IMR-90 (cell line): Measurements from ENCODE around the gene ACOX3. TPM values are rescaled to one million over a fixed set of nuclear protein-coding genes. Genes with fewer than 3 reads are reported as not detected.

ENCODE experiments used
- ATAC-seq: fragments of 200-7000 bp; cut with Tn5 transposase; 2 replicates; pipeline ENCODE4 v1.9.1; 2020; ENCODE audit warnings: low read depth, mild to moderate bottlenecking, moderate library complexity
- BruUV-seq: library from RNA; stranded (reverse); fragments of 400-500 nt; replicated peaks from 2 replicates; lab custom pipeline; 2021; lab: Mats Ljungman, UMichigan
- CTCF ChIA-PET: fragments of 300-600 bp; formaldehyde crosslinking; extraction: SDS; loops from one replicate; lab custom pipeline; 2021; ENCODE audit warnings: antibody characterized with exemption; lab: Yijun Ruan, JAX
- POLR2A ChIA-PET: fragments of 300-600 bp; sonication (Branson Sonifier 250); formaldehyde crosslinking; loops from one replicate; lab custom pipeline; 2022; ENCODE audit warnings: antibody characterized with exemption; ENCODE audit not compliant: unreplicated experiment; lab: Charles Lee
- DNase-seq: peaks from one replicate; pipeline ENCODE4 v3.0.0; 2013
- H2AFZ ChIP-seq: replicated peaks from 2 replicates; pipeline ENCODE3; 2013; ENCODE audit warnings: low read length, mild to moderate bottlenecking; ENCODE audit not compliant: poor library complexity
- H2AK5ac ChIP-seq: 2 replicates; pipeline ENCODE4 v1.6.1; 2013; ENCODE audit warnings: low read depth, low read length, inconsistent platforms
- H2AK9ac ChIP-seq: replicated peaks from 2 replicates; pipeline ENCODE3; 2013; ENCODE audit warnings: mild to moderate bottlenecking, low read depth, low read length, moderate library complexity; ENCODE audit not compliant: poor library complexity
- H2BK120ac ChIP-seq: 2 replicates; pipeline ENCODE4 v1.6.1; 2013; ENCODE audit warnings: low read depth, low read length, inconsistent platforms
- H2BK15ac ChIP-seq: 3 replicates; pipeline ENCODE4 v1.6.1; 2013; ENCODE audit warnings: low read depth, low read length, inconsistent platforms
- H2BK20ac ChIP-seq: 2 replicates; pipeline ENCODE4 v1.6.1; 2013; ENCODE audit warnings: low read depth, mild to moderate bottlenecking, inconsistent platforms, low read length, moderate library complexity
- H2BK5ac ChIP-seq: 2 replicates; pipeline ENCODE4 v1.6.1; 2013; ENCODE audit warnings: mild to moderate bottlenecking, low read depth, low read length, inconsistent platforms; ENCODE audit not compliant: poor library complexity, severe bottlenecking
- H3K14ac ChIP-seq: replicated peaks from 2 replicates; pipeline ENCODE4 v1.6.1; 2013; ENCODE audit warnings: low read depth, low read length, inconsistent platforms
- H3K18ac ChIP-seq: 2 replicates; pipeline ENCODE4 v1.6.1; 2013; ENCODE audit warnings: low read depth, low read length, control low read depth
- H3K23ac ChIP-seq: 2 replicates; pipeline ENCODE4 v1.6.1; 2013; ENCODE audit warnings: low read depth, low read length, inconsistent platforms
- H3K27ac ChIP-seq: 2 replicates; pipeline ENCODE4 v1.5.1; 2013; ENCODE audit warnings: mild to moderate bottlenecking, control low read depth, low read length; ENCODE audit not compliant: insufficient read depth
- H3K27me3 ChIP-seq: 2 replicates; pipeline ENCODE4 v1.6.1; 2013; ENCODE audit warnings: low read length; ENCODE audit not compliant: control insufficient read depth, insufficient read depth
- H3K36me3 ChIP-seq: 2 replicates; pipeline ENCODE4 v1.6.1; 2013; ENCODE audit warnings: low read length, mixed read lengths; ENCODE audit not compliant: control insufficient read depth, insufficient read depth
- H3K4ac ChIP-seq: 2 replicates; pipeline ENCODE4 v1.6.1; 2013; ENCODE audit warnings: low read depth, low read length, inconsistent platforms
- H3K4me1 ChIP-seq: 2 replicates; pipeline ENCODE4 v1.6.1; 2013; ENCODE audit warnings: low read length, mixed read lengths; ENCODE audit not compliant: control insufficient read depth, insufficient read depth
- H3K4me2 ChIP-seq: 2 replicates; pipeline ENCODE4 v1.6.1; 2013; ENCODE audit warnings: low read depth, mild to moderate bottlenecking, control low read depth, low read length, moderate library complexity
- H3K4me3 ChIP-seq: 2 replicates; pipeline ENCODE4 v1.5.1; 2013; ENCODE audit warnings: low read depth, mild to moderate bottlenecking, control low read depth, low read length, moderate library complexity; ENCODE audit not compliant: insufficient read depth
- H3K56ac ChIP-seq: 2 replicates; pipeline ENCODE4 v1.6.1; 2013; ENCODE audit warnings: low read length, inconsistent platforms; ENCODE audit not compliant: insufficient read depth; ENCODE audit errors: extremely low read depth
- H3K79me1 ChIP-seq, 2 experiments: 2 replicates each; pipeline ENCODE4 v1.6.1; 2013; ENCODE audit warnings: low read length in 2 of 2, inconsistent platforms in 1 of 2, low read depth in 1 of 2
- H3K9ac ChIP-seq: 2 replicates; pipeline ENCODE4 v1.6.1; 2013; ENCODE audit warnings: low read depth, low read length, control low read depth
- H3K9me1 ChIP-seq: 2 replicates; pipeline ENCODE4 v1.6.1; 2013; ENCODE audit warnings: low read length, inconsistent platforms; ENCODE audit not compliant: insufficient read depth
- H3K9me3 ChIP-seq: 2 replicates; pipeline ENCODE4 v1.6.1; 2013; ENCODE audit warnings: low read length; ENCODE audit not compliant: control insufficient read depth, insufficient read depth
- H4K20me1 ChIP-seq: 2 replicates; pipeline ENCODE4 v1.6.1; 2013; ENCODE audit warnings: low read length, inconsistent platforms; ENCODE audit not compliant: insufficient read depth
- H4K5ac ChIP-seq: 2 replicates; pipeline ENCODE4 v1.6.1; 2013; ENCODE audit warnings: mild to moderate bottlenecking, low read depth, low read length, control low read depth
- H4K8ac ChIP-seq, 2 experiments: 2 replicates each; pipeline ENCODE4 v1.6.1; 2013; ENCODE audit warnings: low read depth in 2 of 2, low read length in 2 of 2, control low read depth in 1 of 2, inconsistent platforms in 1 of 2
- H4K91ac ChIP-seq: 2 replicates; pipeline ENCODE4 v1.6.1; 2013; ENCODE audit warnings: low read depth, low read length, inconsistent platforms; ENCODE audit not compliant: insufficient read depth
- CHD1 ChIP-seq: IDR thresholded peaks from 2 replicates; pipeline ENCODE4 v1.6.1; 2012; ENCODE audit warnings: low read depth, low read length, improper control_type of control experiment
- MAZ ChIP-seq: IDR thresholded peaks from 2 replicates; pipeline ENCODE4 v1.6.1; 2012; ENCODE audit warnings: low read depth, mild to moderate bottlenecking, low read length, improper control_type of control experiment, moderate library complexity, borderline replicate concordance
- WGBS, 2 experiments: methylation state at CpG; one replicate each; pipeline versions ENCODE4 v1.1.5 to v1.1.7; 2013; ENCODE audit warnings: missing lambda C conversion rate in 2 of 2; ENCODE audit not compliant: insufficient read length in 1 of 2; ENCODE audit errors: extremely low coverage in 2 of 2; 5-methylcytosine and 5-hydroxymethylcytosine counted together
- dilution Hi-C: fragments of 300-500 bp; cut with HindIII; formaldehyde crosslinking; loops from one replicate; pipeline ENCODE4 v1.14.3; 2018; ENCODE audit warnings: low sequenced_read_pairs; ENCODE audit not compliant: unreplicated experiment
- in situ Hi-C: fragments of 300-500 bp; cut with MboI; formaldehyde crosslinking; loops from 3 replicates; pipeline ENCODE4 v1.14.3; 2019; ENCODE audit warnings: low sequenced_read_pairs, inconsistent platforms, mixed read lengths
- intact Hi-C: fragments of 100-400 bp; cut with micrococcal nuclease; formaldehyde crosslinking; loops from 2 replicates; pipeline ENCODE4 v1.10.0; 2022
- polyA plus RNA-seq, 3 experiments: library from polyadenylated mRNA; depleted of rRNA; stranded (reverse); fragments of >200 nt; gene quantifications; 2 replicates each; pipeline ENCODE4 v1.2.3, GENCODE V29; 2012; ENCODE audit warnings: low replicate concordance in 1 of 3
- total RNA-seq: library from RNA; depleted of rRNA; stranded (reverse); fragments of >200 nt; gene quantifications from 2 replicates; pipeline ENCODE4 v1.2.3, GENCODE V29; 2012

The ACOX3 gene
- total and polyA plus RNA-seq, 2 of the 4 experiments (the other 2 are of a cell fraction) = 15.2 to 25.8 TPM

DNA sequence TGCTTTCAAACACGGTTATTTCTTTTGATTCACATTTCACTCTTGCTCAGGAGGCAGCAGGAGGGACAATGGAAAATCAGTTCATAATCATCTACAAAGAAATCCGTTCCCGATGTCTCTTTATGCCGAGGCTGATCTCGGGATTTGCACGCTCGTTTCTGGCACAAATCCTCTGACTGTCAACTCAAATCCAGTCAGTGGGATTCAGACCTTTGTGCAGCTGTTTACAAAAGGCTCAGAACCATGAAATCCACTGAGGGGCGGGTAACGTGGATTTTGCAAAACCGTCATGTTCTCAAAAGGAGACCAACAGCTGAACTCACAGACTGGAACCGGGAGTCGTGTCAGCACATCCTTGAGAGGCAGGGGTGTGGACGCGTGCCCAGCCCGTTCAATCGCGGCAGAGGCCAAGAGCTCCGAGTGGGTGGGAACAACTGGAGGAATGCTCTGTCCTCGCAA lies 46.4 kb downstream of the ACOX3 start:
- TF ChIP-seq MAZ (peak; percentile 4; the same call in 1 of the 2 replicates), CHD1 (no peak)
- DNase-seq (peak; percentile 31), ATAC-seq (peak; percentile 5; the same call in 1 of the 2 replicates)
- Histone ChIP-seq H3K27ac (no peak overlapping the region), H2BK5ac (no peak overlapping the region), H3K56ac (no peak overlapping the region), H2BK15ac (no peak overlapping the region; the same call in 2 of the 3 replicates), H3K36me3 (peaks cover 22% of the 10 kb centered on the region), H4K20me1 (peaks cover 17% of the 10 kb centered on the region), H4K5ac (no peak overlapping the region), H3K14ac (no peak overlapping the region), H2AK9ac (no peak overlapping the region), H4K91ac (peak overlapping the region; percentile 1; the same call in 1 of the 2 replicates), H3K9me1 (peaks cover 15% of the 10 kb centered on the region; the same call in 1 of the 2 replicates), H2AK5ac (peak overlapping the region; percentile 41), H3K4me3 (no peak overlapping the region), H3K79me1 (no peaks in the 10 kb centered on the region; a peak in 1 of 4 replicates), H3K4ac (peak overlapping the region; percentile 10; the same call in 1 of the 2 replicates), H3K4me1 (peaks cover 22% of the 10 kb centered on the region), H3K9ac (no peak overlapping the region), H3K4me2 (peak overlapping the region; percentile 24), H3K27me3 (no peaks in the 10 kb centered on the region), H2BK120ac (peak overlapping the region; percentile 17; the same call in 1 of the 2 replicates), H3K9me3 (no peaks in the 10 kb centered on the region), H3K23ac (no peak overlapping the region), H2AFZ (no peak overlapping the region), H4K8ac (no peak overlapping the region), H2BK20ac (0 out of 2 replicates have a peak overlapping the region, but pooled peaks have one; percentile 8), H3K18ac (no peak overlapping the region)
- BruUV-seq = no TSS peak
- dilution Hi-C loops = no loop called here
- ChIA-PET POLR2A (no interaction called here), CTCF (interaction anchor here (1.0 to 2.1 kb wide), 3 partner anchors 8 to 126 kb away, joined by 6 to 8 read pairs (median 6); no protein-coding TSS in a partner anchor)
- in situ Hi-C loops = no loop called here
- intact Hi-C loops = no loop called here
- WGBS, 2 experiments = 36% methylated on average over 13 of the region's 19 CpGs; no CpG with 5 or more reads in 1 of the 2 experiments
